GM20431 (cell line): ENCODE data around the gene CACNA1H.

Experiments used
- in situ Hi-C: fragments of 300-500 bp; cut with MseI, MboI; formaldehyde crosslinking; loops from one replicate; pipeline ENCODE4 v1.15.0; 2020; ENCODE audit warnings: low sequenced_read_pairs; ENCODE audit not compliant: unreplicated experiment

CACNA1H gene

GRCh38 chr16:1121601-1122397 is 31.1 kb upstream of the CACNA1H start:
- in situ Hi-C loops = no loop called here

GRCh38 chr16:1122398-1122765 is 30.5 kb upstream of the CACNA1H start:
- in situ Hi-C loops = no loop called here

- in situ Hi-C loops = no loop called here
Measured at GRCh38 chr16:1123525-1124230, 29.2 kb upstream of the CACNA1H start.

- in situ Hi-C loops = no loop called here
Measured at GRCh38 chr16:1124291-1124690, 28.6 kb upstream of the CACNA1H start.

GRCh38 chr16:1124795-1125194 is 28.1 kb upstream of the CACNA1H start:
- in situ Hi-C loops = no loop called here

- in situ Hi-C loops = no loop called here
Measured at GRCh38 chr16:1125471-1125870, 27.4 kb upstream of the CACNA1H start.

- in situ Hi-C loops = no loop called here
Measured at GRCh38 chr16:1126044-1126443, 26.9 kb upstream of the CACNA1H start.

GRCh38 chr16:1126586-1126985 is 26.3 kb upstream of the CACNA1H start:
- in situ Hi-C loops = no loop called here

GRCh38 chr16:1127101-1127500 is 25.8 kb upstream of the CACNA1H start:
- in situ Hi-C loops = no loop called here

GRCh38 chr16:1127971-1128715 is 24.8 kb upstream of the CACNA1H start:
- in situ Hi-C loops = no loop called here

- in situ Hi-C loops = no loop called here
Measured at GRCh38 chr16:1129106-1129960, 23.6 kb upstream of the CACNA1H start.

- in situ Hi-C loops = no loop called here
Measured at GRCh38 chr16:1130382-1130781, 22.5 kb upstream of the CACNA1H start.

- in situ Hi-C loops = no loop called here
Measured at GRCh38 chr16:1131378-1131994, 21.4 kb upstream of the CACNA1H start.

GRCh38 chr16:1132431-1132830 is 20.5 kb upstream of the CACNA1H start:
- in situ Hi-C loops = no loop called here

GRCh38 chr16:1133271-1133670 is 19.6 kb upstream of the CACNA1H start:
- in situ Hi-C loops = no loop called here

GRCh38 chr16:1133810-1134520 is 18.9 kb upstream of the CACNA1H start:
- in situ Hi-C loops = no loop called here

GRCh38 chr16:1134776-1135458 is 18.0 kb upstream of the CACNA1H start:
- in situ Hi-C loops = no loop called here

GRCh38 chr16:1135459-1135825 is 17.5 kb upstream of the CACNA1H start:
- in situ Hi-C loops = no loop called here

GRCh38 chr16:1137604-1138003 is 15.3 kb upstream of the CACNA1H start:
- in situ Hi-C loops = no loop called here
